ENCODE measurements around the gene MTCL1. TPM values are rescaled to one million over a fixed set of nuclear protein-coding genes. Genes with fewer than 3 reads are reported as not detected.
A peak's percentile ranks its signal among the peaks of the same experiment; 100 is the strongest.

MTCL1 gene
- total RNA-seq, 1 donor from 2014 or later = 54.4 TPM

GRCh38 chr18:8721094-8721669 lies 15.8 kb downstream of the MTCL1 start:
- no peak for TF ChIP-seq CTCF (IDR thresholded peaks at IDR 0.05)
- H3K9me3 Mint-ChIP-seq (ENCODE audit: low read depth) = peaks cover 2% of the 10 kb centered on the region
- H3K4me1 Mint-ChIP-seq (ENCODE audit: low read depth) = peaks cover 19% of the 10 kb centered on the region
- H3K36me3 Mint-ChIP-seq (ENCODE audit: low read depth) = peaks cover 30% of the 10 kb centered on the region
- H3K27me3 Mint-ChIP-seq (ENCODE audit: low read depth) = no peaks in the 10 kb centered on the region
- H3K27ac Mint-ChIP-seq (ENCODE audit: unreplicated experiment) = no peak overlapping the region
- DNase-seq (ENCODE audit: low spot score) = no peak
- no peak overlapping the region for H3K4me3 Mint-ChIP-seq (ENCODE audit: unreplicated experiment)

DNA sequence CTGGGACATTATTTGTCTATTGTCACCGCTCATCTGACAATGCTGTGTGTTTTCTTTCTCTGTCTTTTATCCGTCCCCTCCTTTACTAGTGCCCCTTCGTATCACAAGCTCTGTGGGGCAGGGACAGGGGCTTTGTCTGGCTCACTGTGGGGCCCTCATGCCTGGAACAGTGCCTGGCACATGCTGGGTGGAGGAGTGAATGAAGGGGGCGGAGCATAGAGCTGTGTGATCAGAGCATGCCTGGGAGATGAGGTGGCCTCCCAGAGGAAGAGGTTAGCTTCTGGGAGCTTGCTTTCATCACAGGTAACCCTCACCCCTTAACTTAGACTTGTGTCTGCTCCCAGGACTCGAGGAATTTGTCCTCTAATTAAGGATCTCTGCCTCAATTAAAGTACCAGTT lies 16.4 kb downstream of the MTCL1 start:
- Mint-ChIP-seq H3K27me3 (ENCODE audit: low read depth) (no peaks in the 10 kb centered on the region), H3K4me3 (ENCODE audit: unreplicated experiment) (no peak overlapping the region), H3K27ac (ENCODE audit: unreplicated experiment) (peak overlapping the region; percentile 54), H3K4me1 (ENCODE audit: low read depth) (peaks cover 19% of the 10 kb centered on the region), H3K9me3 (ENCODE audit: low read depth) (peaks cover 2% of the 10 kb centered on the region), H3K36me3 (ENCODE audit: low read depth) (peaks cover 31% of the 10 kb centered on the region)
- TF ChIP-seq CTCF (IDR thresholded peaks at IDR 0.05) = no peak
- no peak for DNase-seq (ENCODE audit: low spot score)

DNA sequence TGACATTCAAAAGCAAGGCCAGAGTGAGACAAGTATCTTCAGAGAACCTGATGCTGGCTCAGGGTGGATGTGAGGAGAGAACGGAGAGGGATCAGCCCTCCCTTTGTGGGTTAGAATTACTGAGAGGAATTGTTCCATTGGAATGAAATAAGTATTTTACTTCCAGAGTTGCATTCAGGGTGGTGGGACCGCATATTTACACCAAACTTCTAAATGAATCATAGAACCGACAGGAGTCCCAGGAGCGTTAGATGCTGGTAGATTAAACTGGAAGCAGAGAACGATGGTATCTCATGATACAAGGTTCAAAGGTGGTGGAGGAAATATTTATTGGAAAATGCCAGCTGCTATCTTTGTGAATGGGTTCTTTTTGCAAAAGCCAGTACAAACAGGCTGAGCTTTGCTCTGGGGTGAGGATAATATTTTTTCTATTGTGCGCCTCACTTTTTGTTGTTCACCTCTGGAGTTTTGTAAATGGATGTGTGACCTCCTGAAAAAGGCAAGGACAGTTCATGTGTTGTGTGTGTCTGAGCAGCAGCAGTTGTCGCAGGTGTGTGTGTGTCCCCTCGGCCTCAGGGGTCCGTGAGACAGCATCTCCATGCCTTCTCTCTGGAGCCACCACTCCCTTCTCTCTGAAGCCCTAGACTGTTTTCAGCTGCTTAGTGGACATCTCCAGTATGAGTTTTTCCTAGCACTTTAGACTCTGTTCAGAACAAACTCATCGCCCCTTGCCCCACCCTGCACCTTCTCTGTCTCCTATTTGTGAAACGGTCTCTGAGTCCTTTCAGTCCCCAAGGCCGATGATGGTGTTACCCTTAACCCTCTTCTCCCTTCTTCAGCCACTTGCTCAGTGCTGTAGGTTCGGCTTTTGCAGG lies 17.8 kb downstream of the MTCL1 start:
- no peak overlapping the region for H3K27ac Mint-ChIP-seq (ENCODE audit: unreplicated experiment)
- no peak for TF ChIP-seq CTCF (IDR thresholded peaks at IDR 0.05)
- peaks cover 29% of the 10 kb centered on the region for H3K36me3 Mint-ChIP-seq (ENCODE audit: low read depth)
- H3K9me3 Mint-ChIP-seq (ENCODE audit: low read depth) = peaks cover 2% of the 10 kb centered on the region
- no peak overlapping the region for H3K4me3 Mint-ChIP-seq (ENCODE audit: unreplicated experiment)
- DNase-seq (ENCODE audit: low spot score) = no peak
- H3K27me3 Mint-ChIP-seq (ENCODE audit: low read depth) = no peaks in the 10 kb centered on the region
- H3K4me1 Mint-ChIP-seq (ENCODE audit: low read depth) = peaks cover 25% of the 10 kb centered on the region

DNA sequence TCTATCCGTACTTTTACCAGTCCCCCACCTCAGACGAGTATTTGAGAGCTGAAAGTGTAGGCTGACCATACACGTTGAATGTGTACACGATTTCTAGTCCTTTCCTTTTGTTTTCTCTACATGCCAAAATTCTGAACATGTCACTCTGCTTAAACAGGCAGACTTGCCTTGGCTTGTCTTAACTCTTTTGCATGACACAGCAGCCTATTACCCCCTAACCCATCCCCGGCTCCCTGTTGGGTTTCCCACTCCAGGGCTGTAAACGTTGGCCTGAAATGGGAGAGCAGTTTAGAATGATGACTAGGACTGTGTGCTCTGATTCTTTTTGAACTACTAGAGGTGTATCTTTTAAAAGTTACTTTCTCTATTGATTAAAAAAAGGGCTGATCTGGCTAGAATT lies 19.1 kb downstream of the MTCL1 start:
- Mint-ChIP-seq H3K4me1 (ENCODE audit: low read depth) (peaks cover 28% of the 10 kb centered on the region), H3K4me3 (ENCODE audit: unreplicated experiment) (no peak overlapping the region), H3K36me3 (ENCODE audit: low read depth) (peaks cover 24% of the 10 kb centered on the region), H3K9me3 (ENCODE audit: low read depth) (peaks cover 2% of the 10 kb centered on the region), H3K27ac (ENCODE audit: unreplicated experiment) (no peak overlapping the region), H3K27me3 (ENCODE audit: low read depth) (no peaks in the 10 kb centered on the region)
- no peak for DNase-seq (ENCODE audit: low spot score)
- no peak for TF ChIP-seq CTCF (IDR thresholded peaks at IDR 0.05)

DNA sequence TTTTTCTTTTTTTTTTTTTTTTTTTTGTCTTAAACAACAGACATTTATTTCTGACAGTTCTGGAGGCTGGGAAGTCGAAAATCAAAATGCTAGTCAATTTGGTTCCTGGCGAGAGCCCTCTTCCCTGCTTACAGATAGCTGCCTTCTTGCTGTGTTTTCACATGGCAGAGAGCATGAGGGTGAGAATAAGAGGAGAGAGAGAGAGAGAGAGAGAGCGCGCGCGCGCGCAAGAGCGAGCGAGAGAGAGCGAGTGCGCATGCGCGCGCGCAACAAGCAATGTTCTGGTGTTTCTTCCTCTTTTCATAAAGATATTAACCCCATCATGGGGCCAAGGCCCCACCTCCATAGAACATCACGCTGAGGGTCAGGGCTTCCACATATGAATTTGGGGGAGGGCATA lies 20.9 kb downstream of the MTCL1 start:
- no peak for TF ChIP-seq CTCF (IDR thresholded peaks at IDR 0.05)
- Mint-ChIP-seq H3K9me3 (ENCODE audit: low read depth) (peaks cover 2% of the 10 kb centered on the region), H3K4me3 (ENCODE audit: unreplicated experiment) (no peak overlapping the region), H3K27me3 (ENCODE audit: low read depth) (no peaks in the 10 kb centered on the region), H3K4me1 (ENCODE audit: low read depth) (peaks cover 40% of the 10 kb centered on the region), H3K27ac (ENCODE audit: unreplicated experiment) (no peak overlapping the region), H3K36me3 (ENCODE audit: low read depth) (peaks cover 18% of the 10 kb centered on the region)
- DNase-seq (ENCODE audit: low spot score) = no peak

Data from chondrocyte (in vitro differentiated cells).